Esophagus squamous epithelium (tissue), 4 donors: ENCODE data around the gene POLR3K.

Experiments used
- CTCF ChIP-seq, 6 experiments: fragments of 450-650 bp in 4 of 6; fragments of 200-600 bp in 2 of 6; sonication (generic) in 2 of 6; IDR thresholded peaks; one replicate each; pipeline ENCODE4 v1.5.1; 2016 to 2019; ENCODE audit warnings: antibody characterized with exemption in 6 of 6, mild to moderate bottlenecking in 4 of 6, moderate library complexity in 4 of 6
- POLR2A ChIP-seq, 4 donors: fragments of 450-650 bp; IDR thresholded peaks; one replicate each; pipeline ENCODE4 v1.6.1; 2017; ENCODE audit warnings: antibody characterized with exemption in 4 of 4, mild to moderate bottlenecking in 4 of 4, moderate library complexity in 3 of 4

GRCh38 chr16:34648-34987 lies 18.8 kb downstream of the POLR3K start:
- TF ChIP-seq CTCF (IDR thresholded peaks at IDR 0.05) = no peak
- no peak for TF ChIP-seq POLR2A (IDR thresholded peaks at IDR 0.05)
